ENCODE measurements around the gene POU2F3.

Gene POU2F3

GRCh38 chr11:120333801-120334200 lies 93.9 kb downstream of the POU2F3 start:
- no peak overlapping the region for H3K4me3 ChIP-seq (ENCODE audit: low read depth, low read length)
- TF ChIP-seq, protein P1, sequence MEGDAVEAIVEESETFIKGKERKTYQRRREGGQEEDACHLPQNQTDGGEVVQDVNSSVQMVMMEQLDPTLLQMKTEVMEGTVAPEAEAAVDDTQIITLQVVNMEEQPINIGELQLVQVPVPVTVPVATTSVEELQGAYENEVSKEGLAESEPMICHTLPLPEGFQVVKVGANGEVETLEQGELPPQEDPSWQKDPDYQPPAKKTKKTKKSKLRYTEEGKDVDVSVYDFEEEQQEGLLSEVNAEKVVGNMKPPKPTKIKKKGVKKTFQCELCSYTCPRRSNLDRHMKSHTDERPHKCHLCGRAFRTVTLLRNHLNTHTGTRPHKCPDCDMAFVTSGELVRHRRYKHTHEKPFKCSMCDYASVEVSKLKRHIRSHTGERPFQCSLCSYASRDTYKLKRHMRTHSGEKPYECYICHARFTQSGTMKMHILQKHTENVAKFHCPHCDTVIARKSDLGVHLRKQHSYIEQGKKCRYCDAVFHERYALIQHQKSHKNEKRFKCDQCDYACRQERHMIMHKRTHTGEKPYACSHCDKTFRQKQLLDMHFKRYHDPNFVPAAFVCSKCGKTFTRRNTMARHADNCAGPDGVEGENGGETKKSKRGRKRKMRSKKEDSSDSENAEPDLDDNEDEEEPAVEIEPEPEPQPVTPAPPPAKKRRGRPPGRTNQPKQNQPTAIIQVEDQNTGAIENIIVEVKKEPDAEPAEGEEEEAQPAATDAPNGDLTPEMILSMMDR (IDR thresholded peaks at IDR 0.05; ENCODE audit: borderline replicate concordance, insufficient read depth, low read depth, low read length): no peak

DNA sequence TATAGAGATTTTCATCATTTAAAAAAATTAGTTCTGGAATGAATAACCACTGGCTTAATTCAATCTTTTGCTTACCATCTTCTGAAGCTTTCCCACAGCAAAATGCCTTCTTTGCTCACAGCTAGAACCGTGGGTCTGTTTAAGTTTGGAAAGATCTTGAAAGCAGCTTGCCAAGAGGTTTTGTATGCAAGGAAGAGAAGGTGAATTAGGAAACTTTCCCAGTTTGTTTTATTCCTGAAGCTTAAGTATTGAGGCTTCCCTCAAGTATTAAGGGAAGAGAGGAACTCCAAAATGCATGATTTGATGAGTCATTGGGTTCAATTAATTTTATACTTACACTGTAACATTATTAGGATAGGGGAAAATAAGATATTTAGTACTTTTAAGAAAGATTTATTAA lies 94.4 kb downstream of the POU2F3 start:
- no peak overlapping the region for H3K4me3 ChIP-seq (ENCODE audit: low read depth, low read length)

GRCh38 chr11:120334894-120335462 lies 95.0 kb downstream of the POU2F3 start:
- TF ChIP-seq, protein P1 (IDR thresholded peaks at IDR 0.05; ENCODE audit: borderline replicate concordance, insufficient read depth, low read depth, low read length): peak; percentile 49; the same call in 1 of the 2 replicates
- H3K4me3 ChIP-seq (ENCODE audit: low read depth, low read length): peak overlapping the region; percentile 92

More for the DNA sequence above, 94.4 kb downstream of the POU2F3 start:
- TF ChIP-seq, protein P1 (IDR thresholded peaks at IDR 0.05; ENCODE audit: borderline replicate concordance, insufficient read depth, low read depth, low read length): no peak

- TF ChIP-seq, protein P1 (IDR thresholded peaks at IDR 0.05; ENCODE audit: borderline replicate concordance, insufficient read depth, low read depth, low read length): no peak
Measured at GRCh38 chr11:120335556-120335907, 95.6 kb downstream of the POU2F3 start.

DNA sequence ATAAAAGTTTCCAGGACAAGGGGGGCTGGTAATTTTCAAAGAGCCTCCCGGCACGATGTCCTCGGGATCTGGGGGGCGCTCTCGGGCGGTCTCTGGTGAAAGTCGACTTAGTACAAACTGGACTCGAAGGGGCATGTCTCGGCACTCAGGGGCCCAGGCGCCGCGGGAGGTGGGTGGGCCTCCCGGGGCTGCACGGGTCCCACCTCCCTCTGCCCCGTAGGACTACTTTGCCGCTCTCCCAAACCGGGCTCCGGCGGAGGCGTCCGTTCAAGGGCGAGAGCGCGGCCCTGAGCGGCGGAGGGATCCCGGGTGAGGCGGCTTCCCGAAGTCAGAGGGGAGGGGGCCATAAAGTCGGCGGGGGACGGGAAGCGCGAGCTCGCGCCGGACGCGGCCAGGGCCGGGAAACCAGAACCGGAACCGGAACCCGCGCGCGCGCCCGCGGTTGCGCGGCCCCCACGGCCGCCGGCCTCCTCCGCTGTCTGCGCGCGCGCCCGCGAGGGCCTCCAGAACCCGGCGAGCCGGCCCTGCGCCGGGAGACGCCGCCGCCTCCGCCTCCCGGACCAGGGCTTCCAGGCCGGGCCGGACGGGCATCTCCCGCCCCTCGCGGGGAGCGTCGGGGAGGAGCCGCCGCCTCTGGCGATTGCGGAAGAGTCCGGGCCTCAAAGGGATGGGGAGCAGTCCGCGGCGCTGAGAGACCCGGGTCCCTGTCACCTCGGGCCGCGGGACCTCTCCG lies 96.1 kb downstream of the POU2F3 start, which contains the start of gene ARHGEF12:
ARHGEF12 (plus strand) TSS at position 506 of the 733 bp plus-strand sequence. CDS start 831 bp downstream, outside the sequence.
- TF ChIP-seq, protein P1 (IDR thresholded peaks at IDR 0.05; ENCODE audit: borderline replicate concordance, insufficient read depth, low read depth, low read length): peak; percentile 36; the same call in 1 of the 2 replicates

More at GRCh38 chr11:120335556-120335907, 95.6 kb downstream of the POU2F3 start:
- H3K4me3 ChIP-seq (ENCODE audit: low read depth, low read length): peak overlapping the region; percentile 92

GRCh38 chr11:120336641-120337354 lies 96.9 kb downstream of the POU2F3 start:
- peak overlapping the region; percentile 92 for H3K4me3 ChIP-seq (ENCODE audit: low read depth, low read length)
- TF ChIP-seq, protein P1 (IDR thresholded peaks at IDR 0.05; ENCODE audit: borderline replicate concordance, insufficient read depth, low read depth, low read length): no peak

More for the DNA sequence above, 96.1 kb downstream of the POU2F3 start, which contains the start of gene ARHGEF12:
- H3K4me3 ChIP-seq (ENCODE audit: low read depth, low read length): peak within 1 kb of the TSS; percentile 92

Measured in GM12875 (cell line).